ENCODE measurements around the gene PLXDC2. TPM values are rescaled to one million over a fixed set of nuclear protein-coding genes. Genes with fewer than 3 reads are reported as not detected.

PLXDC2 gene
- total RNA-seq, 1 experiment from 2014 or later, result 0.20 TPM

- intact Hi-C loops (cut with micrococcal nuclease), result no loop called here
- Histone ChIP-seq H3K36me3 (ENCODE audit: control insufficient read depth in 1 of 2, insufficient read depth in 2 of 2, low read length in 2 of 2) (no peaks in the 10 kb centered on the region), H3K79me2 (ENCODE audit: insufficient read depth, low read length) (no peaks in the 10 kb centered on the region), H3K27me3 (ENCODE audit: insufficient read depth, low read length) (no peaks in the 10 kb centered on the region), H3K4me2 (ENCODE audit: low read length) (no peak overlapping the region), H3K4me1 (ENCODE audit: control insufficient read depth in 1 of 2, insufficient read depth in 2 of 2, low read length in 2 of 2) (no peaks in the 10 kb centered on the region), H2AFZ (ENCODE audit: low read depth, low read length, poor library complexity, severe bottlenecking) (no peak overlapping the region), H3K27ac (ENCODE audit: low read depth, low read length) (no peak overlapping the region), H3K9me3 (ENCODE audit: control insufficient read depth in 1 of 2, insufficient read depth in 1 of 2, low read depth in 1 of 2, low read length in 2 of 2) (peaks cover 4 to 18% of the 10 kb centered on the region in 2 experiments; a peak in 2 of 4 replicates), H4K20me1 (ENCODE audit: insufficient read depth) (no peaks in the 10 kb centered on the region), H3K9me2 (ENCODE audit: insufficient read depth) (no peaks in the 10 kb centered on the region), H3K9ac (ENCODE audit: low read length) (no peak overlapping the region), H3K4me3 (replicated peaks in 1 of 2; ENCODE audit: low read depth in 1 of 2, low read length in 2 of 2) (no peak overlapping the region)
- TF ChIP-seq FOSL1 (IDR thresholded peaks at IDR 0.05; ENCODE audit: low read depth), result no peak
- TF ChIP-seq, protein P1, sequence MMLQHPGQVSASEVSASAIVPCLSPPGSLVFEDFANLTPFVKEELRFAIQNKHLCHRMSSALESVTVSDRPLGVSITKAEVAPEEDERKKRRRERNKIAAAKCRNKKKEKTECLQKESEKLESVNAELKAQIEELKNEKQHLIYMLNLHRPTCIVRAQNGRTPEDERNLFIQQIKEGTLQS (IDR thresholded peaks at IDR 0.05), result no peak
- TF ChIP-seq POLR2A (IDR thresholded peaks at IDR 0.05; ENCODE audit: borderline replicate concordance, extremely low read depth, insufficient read depth, insufficient read length), result no peak
- no peak for TF ChIP-seq EZH2phosphoT487 (IDR thresholded peaks at IDR 0.05; ENCODE audit: borderline replicate concordance)
- TF ChIP-seq CBX3 (IDR thresholded peaks at IDR 0.05; ENCODE audit: low read depth), result no peak
- no peak for TF ChIP-seq CTCF (IDR thresholded peaks at IDR 0.05 in 2 of 3, conservative IDR thresholded peaks at IDR 0.05 in 1 of 3; ENCODE audit: borderline replicate concordance in 1 of 3, insufficient read depth in 1 of 3, low read depth in 2 of 3, low read length in 2 of 3)
- no peak for TF ChIP-seq YY1 (IDR thresholded peaks at IDR 0.05; ENCODE audit: extremely low read depth, insufficient replicate concordance, low read depth, low read length)
- TF ChIP-seq TCF7L2 (IDR thresholded peaks at IDR 0.05; ENCODE audit: borderline replicate concordance, extremely low read depth, insufficient read depth, insufficient read length), result no peak
- TF ChIP-seq, protein P2, sequence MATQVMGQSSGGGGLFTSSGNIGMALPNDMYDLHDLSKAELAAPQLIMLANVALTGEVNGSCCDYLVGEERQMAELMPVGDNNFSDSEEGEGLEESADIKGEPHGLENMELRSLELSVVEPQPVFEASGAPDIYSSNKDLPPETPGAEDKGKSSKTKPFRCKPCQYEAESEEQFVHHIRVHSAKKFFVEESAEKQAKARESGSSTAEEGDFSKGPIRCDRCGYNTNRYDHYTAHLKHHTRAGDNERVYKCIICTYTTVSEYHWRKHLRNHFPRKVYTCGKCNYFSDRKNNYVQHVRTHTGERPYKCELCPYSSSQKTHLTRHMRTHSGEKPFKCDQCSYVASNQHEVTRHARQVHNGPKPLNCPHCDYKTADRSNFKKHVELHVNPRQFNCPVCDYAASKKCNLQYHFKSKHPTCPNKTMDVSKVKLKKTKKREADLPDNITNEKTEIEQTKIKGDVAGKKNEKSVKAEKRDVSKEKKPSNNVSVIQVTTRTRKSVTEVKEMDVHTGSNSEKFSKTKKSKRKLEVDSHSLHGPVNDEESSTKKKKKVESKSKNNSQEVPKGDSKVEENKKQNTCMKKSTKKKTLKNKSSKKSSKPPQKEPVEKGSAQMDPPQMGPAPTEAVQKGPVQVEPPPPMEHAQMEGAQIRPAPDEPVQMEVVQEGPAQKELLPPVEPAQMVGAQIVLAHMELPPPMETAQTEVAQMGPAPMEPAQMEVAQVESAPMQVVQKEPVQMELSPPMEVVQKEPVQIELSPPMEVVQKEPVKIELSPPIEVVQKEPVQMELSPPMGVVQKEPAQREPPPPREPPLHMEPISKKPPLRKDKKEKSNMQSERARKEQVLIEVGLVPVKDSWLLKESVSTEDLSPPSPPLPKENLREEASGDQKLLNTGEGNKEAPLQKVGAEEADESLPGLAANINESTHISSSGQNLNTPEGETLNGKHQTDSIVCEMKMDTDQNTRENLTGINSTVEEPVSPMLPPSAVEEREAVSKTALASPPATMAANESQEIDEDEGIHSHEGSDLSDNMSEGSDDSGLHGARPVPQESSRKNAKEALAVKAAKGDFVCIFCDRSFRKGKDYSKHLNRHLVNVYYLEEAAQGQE (IDR thresholded peaks at IDR 0.05; ENCODE audit: low read depth), result no peak
- no peak for TF ChIP-seq RAD21 (IDR thresholded peaks at IDR 0.05; ENCODE audit: low read depth)
- no peak for TF ChIP-seq ZNF274 (IDR thresholded peaks at IDR 0.05; ENCODE audit: low read depth, low read length)
- ATAC-seq (no peak), DNase-seq (ENCODE audit: low read depth, low spot score) (no peak)
- CTCF ChIA-PET, result no interaction called here
- BruUV-seq (replicated peaks), result no TSS peak
- POLR2A ChIA-PET, result no interaction called here
- RAD21 ChIA-PET (ENCODE audit: low non-redundant PET in 1 of 2, low total read pairs in 2 of 2, uncharacterized antibody in 2 of 2, unreplicated experiment in 2 of 2), result no interaction called here
These were observed 148.4 kb downstream of the PLXDC2 start for GRCh38 chr10:19964625-19965024.

All from HCT116 (cell line).